ENCODE data around the gene PPEF1. TPM values are rescaled to one million over a fixed set of nuclear protein-coding genes. Genes with fewer than 3 reads are reported as not detected.
"Not testable (repeated sequence)": the region's sequence is repeated elsewhere in the genome, so short reads cannot be mapped to it uniquely, and the experiment has no call there.

The PPEF1 gene
- total and polyA plus RNA-seq, 8 donors: 0.31 to 1.0 (median 0.70) TPM

- intact Hi-C loops (cut with DNase I): no loop called here
- no peak for TF ChIP-seq CTCF (IDR thresholded peaks at IDR 0.05)
- no peak overlapping the region for H3K4me3 ChIP-seq
- ATAC-seq (no peak), DNase-seq (no peak)
- H3K9me3 ChIP-seq: no peaks in the 10 kb centered on the region
- H3K27ac ChIP-seq: no peak overlapping the region
- H3K4me1 ChIP-seq: no peaks in the 10 kb centered on the region
- H3K36me3 ChIP-seq: no peaks in the 10 kb centered on the region
- H3K27me3 ChIP-seq: no peaks in the 10 kb centered on the region
Observed at GRCh38 chrX:18828832-18829404, 121.5 kb downstream of the PPEF1 start.

- H3K27ac ChIP-seq: peak overlapping the region; percentile 41 to 48
- TF ChIP-seq CTCF (IDR thresholded peaks at IDR 0.05): no peak
- no peaks in the 10 kb centered on the region for H3K27me3 ChIP-seq
- intact Hi-C loops (cut with DNase I): no loop called here
- ATAC-seq: peak; percentile 83
- DNase-seq: peak in 2 of 4 donors; percentile 35 to 41
- no peaks in the 10 kb centered on the region for H3K9me3 ChIP-seq
- no peak overlapping the region for H3K4me3 ChIP-seq
- H3K36me3 ChIP-seq: no peaks in the 10 kb centered on the region
- no peaks in the 10 kb centered on the region for H3K4me1 ChIP-seq
Observed at GRCh38 chrX:18833071-18833731, 125.8 kb downstream of the PPEF1 start.

- H3K4me3 ChIP-seq; H3K27me3 ChIP-seq; H3K4me1 ChIP-seq; DNase-seq; H3K9me3 ChIP-seq; ATAC-seq; H3K27ac ChIP-seq; intact Hi-C loops (cut with DNase I); H3K36me3 ChIP-seq: not testable (repeated sequence)
Observed at GRCh38 chrX:18847901-18848300, 140.5 kb downstream of the PPEF1 start.

GRCh38 chrX:18855919-18856644 lies 148.6 kb downstream of the PPEF1 start:
- TF ChIP-seq CTCF (IDR thresholded peaks at IDR 0.05): no peak
- intact Hi-C loops (cut with DNase I): no loop called here
- ATAC-seq (no peak), DNase-seq (no peak)
- no peak overlapping the region for H3K27ac ChIP-seq
- H3K27me3 ChIP-seq: no peaks in the 10 kb centered on the region
- no peaks in the 10 kb centered on the region for H3K9me3 ChIP-seq
- H3K4me3 ChIP-seq: no peak overlapping the region
- no peaks in the 10 kb centered on the region for H3K36me3 ChIP-seq
- no peaks in the 10 kb centered on the region for H3K4me1 ChIP-seq

GRCh38 chrX:18856645-18856997 lies 149.2 kb downstream of the PPEF1 start:
- no peak overlapping the region for H3K4me3 ChIP-seq
- H3K36me3 ChIP-seq: no peaks in the 10 kb centered on the region
- no peaks in the 10 kb centered on the region for H3K9me3 ChIP-seq
- TF ChIP-seq CTCF (IDR thresholded peaks at IDR 0.05): no peak
- intact Hi-C loops (cut with DNase I): no loop called here
- H3K4me1 ChIP-seq: no peaks in the 10 kb centered on the region
- DNase-seq (no peak), ATAC-seq (no peak)
- no peaks in the 10 kb centered on the region for H3K27me3 ChIP-seq
- H3K27ac ChIP-seq: no peak overlapping the region
